HUES64 (cell line): Measurements from ENCODE around the gene LYPD4. TPM values are rescaled to one million over a fixed set of nuclear protein-coding genes. Genes with fewer than 3 reads are reported as not detected.

ENCODE experiments used
- H3K27ac ChIP-seq: 2 replicates; pipeline ENCODE4 v1.7.0; 2013; ENCODE audit warnings: low read depth, low read length, inconsistent platforms
- H3K27me3 ChIP-seq: 2 replicates; pipeline ENCODE4 v1.6.1; 2013; ENCODE audit warnings: mild to moderate bottlenecking, low read length; ENCODE audit not compliant: insufficient read depth
- H3K36me3 ChIP-seq: 2 replicates; pipeline ENCODE4 v1.6.1; 2013; ENCODE audit warnings: mild to moderate bottlenecking, low read length; ENCODE audit not compliant: insufficient read depth
- H3K4me1 ChIP-seq: 2 replicates; pipeline ENCODE4 v1.6.1; 2013; ENCODE audit warnings: mild to moderate bottlenecking, low read length, moderate library complexity; ENCODE audit not compliant: insufficient read depth
- H3K4me3 ChIP-seq: 2 replicates; pipeline ENCODE4 v1.5.1; 2013; ENCODE audit warnings: mild to moderate bottlenecking, low read length, moderate library complexity
- H3K9ac ChIP-seq: 2 replicates; pipeline ENCODE4 v1.6.1; 2013; ENCODE audit warnings: mild to moderate bottlenecking, low read depth, low read length
- H3K9me3 ChIP-seq: 2 replicates; pipeline ENCODE4 v1.6.1; 2013; ENCODE audit warnings: low read depth, low read length; ENCODE audit not compliant: insufficient read depth
- WGBS: fragments of 150-250, 120-280 bp; methylation state at CpG from one replicate; pipeline ENCODE4 v1.1.7; 2013; ENCODE audit warnings: missing lambda C conversion rate; 5-methylcytosine and 5-hydroxymethylcytosine counted together
- polyA plus RNA-seq, 2 experiments: library from polyadenylated mRNA; stranded (reverse); fragments of 50-300 nt; gene quantifications; one replicate each; pipeline ENCODE4 v1.2.3, GENCODE V29; 2013

The LYPD4 gene, protein sequence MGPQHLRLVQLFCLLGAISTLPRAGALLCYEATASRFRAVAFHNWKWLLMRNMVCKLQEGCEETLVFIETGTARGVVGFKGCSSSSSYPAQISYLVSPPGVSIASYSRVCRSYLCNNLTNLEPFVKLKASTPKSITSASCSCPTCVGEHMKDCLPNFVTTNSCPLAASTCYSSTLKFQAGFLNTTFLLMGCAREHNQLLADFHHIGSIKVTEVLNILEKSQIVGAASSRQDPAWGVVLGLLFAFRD
- not detected for polyA plus RNA-seq (2013, experiment 1 of 2)
- not detected for polyA plus RNA-seq (2013, experiment 2 of 2)

GRCh38 chr19:41844601-41845000 is at the start of gene LYPD4:
LYPD4 (minus strand) TSS chr19:41844683; CDS start chr19:41839285, 5,398 bp downstream.
- no peak within 1 kb of the TSS for H3K4me3 ChIP-seq
- no peaks in the 10 kb centered on the region for H3K36me3 ChIP-seq
- no peak within 1 kb of the TSS for H3K9ac ChIP-seq
- no peaks in the 10 kb centered on the region for H3K9me3 ChIP-seq
- WGBS = 86% methylated on average over 30 of the region's 30 CpGs
- no peaks in the 10 kb centered on the region for H3K4me1 ChIP-seq
- no peaks in the 10 kb centered on the region; the same call in 1 of the 2 replicates for H3K27me3 ChIP-seq
- no peak within 1 kb of the TSS for H3K27ac ChIP-seq

DNA sequence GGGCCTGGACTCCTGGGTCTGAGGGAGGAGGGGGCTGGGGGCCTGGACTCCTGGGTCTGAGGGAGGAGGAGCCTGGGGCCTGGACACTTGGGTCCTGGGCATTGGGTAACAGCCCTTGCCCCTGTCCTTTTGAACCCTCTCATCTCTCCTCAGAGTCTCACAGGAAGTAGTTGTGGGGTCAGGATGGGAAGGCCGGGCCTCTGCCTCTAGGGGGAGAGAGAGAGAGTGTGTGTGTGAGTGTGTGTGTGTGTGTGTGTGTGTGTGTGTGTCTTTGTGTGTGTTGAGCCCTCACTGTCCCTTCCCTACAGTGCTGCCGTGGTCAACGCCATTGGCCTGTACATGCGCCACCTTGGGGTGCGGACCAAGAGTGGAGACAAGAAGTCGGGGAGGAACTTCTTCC is 49.4 kb upstream of the LYPD4 start:
- Histone ChIP-seq H3K4me1 (peaks cover 8% of the 10 kb centered on the region; the same call in 1 of the 2 replicates), H3K9ac (no peak overlapping the region), H3K4me3 (no peak overlapping the region), H3K27ac (no peak overlapping the region), H3K36me3 (peaks cover 28% of the 10 kb centered on the region), H3K27me3 (no peaks in the 10 kb centered on the region), H3K9me3 (no peaks in the 10 kb centered on the region)
- 83% methylated on average over 6 of the region's 6 CpGs for WGBS

GRCh38 chr19:41892173-41892902 is 47.9 kb upstream of the LYPD4 start:
- no peaks in the 10 kb centered on the region for H3K27me3 ChIP-seq
- peaks cover 17% of the 10 kb centered on the region for H3K36me3 ChIP-seq
- no peak overlapping the region for H3K9ac ChIP-seq

GRCh38 chr19:41890936-41891335 is 46.5 kb upstream of the LYPD4 start:
- peaks cover 17% of the 10 kb centered on the region for H3K36me3 ChIP-seq
- no peak overlapping the region for H3K4me3 ChIP-seq
- H3K9me3 ChIP-seq = no peaks in the 10 kb centered on the region
- peaks cover 21% of the 10 kb centered on the region for H3K4me1 ChIP-seq
- H3K9ac ChIP-seq = no peak overlapping the region
- H3K27me3 ChIP-seq = no peaks in the 10 kb centered on the region
- H3K27ac ChIP-seq = no peak overlapping the region
- 96% methylated on average over 3 of the region's 4 CpGs for WGBS

More at GRCh38 chr19:41892173-41892902, 47.9 kb upstream of the LYPD4 start:
- WGBS = 93% methylated on average over 34 of the region's 34 CpGs
- no peak overlapping the region for H3K4me3 ChIP-seq
- no peaks in the 10 kb centered on the region for H3K9me3 ChIP-seq
- no peak overlapping the region for H3K27ac ChIP-seq
- H3K4me1 ChIP-seq = peaks cover 18% of the 10 kb centered on the region

GRCh38 chr19:41889896-41890295 is 45.4 kb upstream of the LYPD4 start:
- Histone ChIP-seq H3K9me3 (no peaks in the 10 kb centered on the region), H3K4me1 (peaks cover 17% of the 10 kb centered on the region), H3K36me3 (peaks cover 11% of the 10 kb centered on the region), H3K27ac (no peak overlapping the region), H3K27me3 (no peaks in the 10 kb centered on the region), H3K4me3 (no peak overlapping the region), H3K9ac (no peak overlapping the region)
- WGBS = 94% methylated on average over 8 of the region's 8 CpGs

GRCh38 chr19:41888926-41889325 is 44.4 kb upstream of the LYPD4 start:
- no peak overlapping the region for H3K27ac ChIP-seq
- peaks cover 11% of the 10 kb centered on the region for H3K36me3 ChIP-seq
- no peak overlapping the region for H3K4me3 ChIP-seq
- no peaks in the 10 kb centered on the region for H3K9me3 ChIP-seq
- H3K4me1 ChIP-seq = peaks cover 17% of the 10 kb centered on the region
- H3K27me3 ChIP-seq = no peaks in the 10 kb centered on the region
- 93% methylated on average over 12 of the region's 12 CpGs for WGBS
- H3K9ac ChIP-seq = no peak overlapping the region

- H3K36me3 ChIP-seq = peaks cover 11% of the 10 kb centered on the region
- 0 out of 2 replicates have a peak overlapping the region, but pooled peaks have one; percentile 2 for H3K4me3 ChIP-seq
- H3K4me1 ChIP-seq = peaks cover 17% of the 10 kb centered on the region
- peaks cover 8% of the 10 kb centered on the region for H3K27me3 ChIP-seq
- WGBS = 32% methylated on average over 10 of the region's 17 CpGs
- H3K27ac ChIP-seq = peak overlapping the region; percentile 71
- no peaks in the 10 kb centered on the region for H3K9me3 ChIP-seq
- peak overlapping the region; percentile 37 for H3K9ac ChIP-seq
These were observed 43.4 kb upstream of the LYPD4 start for GRCh38 chr19:41887711-41888382.

DNA sequence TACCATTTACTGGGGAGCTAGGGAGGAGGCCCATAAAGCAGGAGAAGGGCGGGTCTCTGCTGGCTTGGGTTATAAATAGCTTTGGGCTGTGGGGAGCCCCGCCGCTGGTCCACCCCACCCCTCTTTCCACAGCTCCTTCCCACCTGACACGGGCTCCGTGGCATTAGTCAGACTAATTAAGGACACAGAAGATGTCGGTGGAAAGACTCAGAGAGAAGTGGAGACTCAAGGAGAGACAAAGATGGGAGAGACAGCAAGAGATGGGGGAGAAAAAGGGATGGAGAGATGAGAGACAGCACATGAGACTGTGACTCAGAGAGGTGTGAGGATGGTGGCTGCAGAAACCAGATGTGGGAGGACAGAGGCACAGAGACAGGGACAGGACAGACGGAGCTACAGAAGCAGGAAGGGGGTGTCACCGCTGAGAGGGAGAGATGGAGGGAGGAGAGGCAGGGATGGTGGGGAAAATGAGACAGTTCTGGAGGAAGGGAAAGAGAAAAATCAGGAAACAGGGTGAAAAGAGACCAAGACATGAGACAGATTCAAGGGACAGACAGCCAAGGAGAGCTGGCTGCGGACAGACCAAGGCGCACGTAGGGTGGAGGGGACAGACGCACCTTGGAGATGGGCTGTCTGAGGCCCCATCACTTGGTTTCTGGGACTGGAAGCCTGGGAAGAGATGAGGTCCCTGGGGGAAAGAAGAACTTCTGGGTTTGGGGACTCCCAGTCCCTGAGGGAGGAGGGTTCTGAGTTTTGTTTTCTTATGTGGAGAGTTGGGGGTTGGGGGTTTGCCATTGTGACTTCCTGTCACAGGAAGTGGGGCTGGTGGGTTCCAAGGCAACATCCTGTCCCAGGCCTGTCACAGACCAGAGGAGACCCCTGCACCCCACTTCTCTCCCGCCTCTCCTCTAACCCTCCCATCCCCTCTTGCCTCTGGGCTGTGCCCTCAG is 42.6 kb upstream of the LYPD4 start:
- Histone ChIP-seq H3K4me1 (peaks cover 17% of the 10 kb centered on the region), H3K9ac (peak overlapping the region; percentile 37; the same call in 1 of the 2 replicates), H3K27me3 (peaks cover 16% of the 10 kb centered on the region), H3K4me3 (0 out of 2 replicates have a peak overlapping the region, but pooled peaks have one; percentile 9), H3K27ac (peak overlapping the region; percentile 71), H3K9me3 (no peaks in the 10 kb centered on the region), H3K36me3 (peaks cover 11% of the 10 kb centered on the region)
- 75% methylated on average over 10 of the region's 13 CpGs for WGBS

DNA sequence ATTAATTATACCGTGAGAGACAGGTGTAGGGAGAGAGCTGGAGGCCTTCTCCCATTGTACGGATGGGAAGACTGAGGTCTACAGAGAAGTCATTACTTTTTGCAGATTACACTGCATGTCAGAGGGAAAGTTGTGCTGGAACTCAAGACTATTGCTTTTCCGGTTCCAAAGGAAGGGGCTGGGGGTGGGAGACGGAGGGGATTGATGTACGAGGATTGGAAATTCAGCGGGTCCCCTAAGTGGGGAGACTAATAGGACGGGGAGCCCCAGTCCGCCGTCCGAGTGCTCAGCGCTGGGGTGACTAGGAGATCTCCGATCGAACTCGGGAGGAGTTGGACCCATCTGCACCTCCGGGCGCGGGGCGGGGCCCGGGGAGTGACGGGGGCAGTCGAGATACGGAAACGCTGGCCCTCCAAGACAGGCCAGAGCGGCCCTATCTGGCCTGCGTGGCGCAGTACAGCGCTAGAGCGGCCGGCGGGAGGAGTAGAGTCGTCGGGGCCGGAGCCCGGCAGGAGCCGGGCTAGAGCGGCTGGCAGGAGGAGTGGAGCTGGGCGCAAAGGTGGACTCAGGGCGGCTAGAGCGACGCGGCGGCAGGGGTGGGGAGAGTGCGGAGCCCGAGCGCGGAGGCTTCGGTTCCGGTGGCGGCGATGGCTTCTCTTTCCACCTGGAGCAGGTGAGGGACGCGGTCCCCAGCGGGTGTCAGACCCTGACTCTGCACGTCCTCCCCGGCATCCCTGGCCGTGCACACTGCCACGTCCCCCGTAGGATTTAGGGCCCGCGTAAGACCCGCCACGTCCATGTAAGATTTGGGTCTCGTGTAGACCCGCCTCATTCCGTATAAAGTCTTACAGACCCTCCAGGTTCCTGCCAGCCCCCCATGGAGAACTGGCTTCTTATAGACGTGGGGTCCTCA is 39.6 kb upstream of the LYPD4 start:
- Histone ChIP-seq H3K27me3 (peaks cover 29% of the 10 kb centered on the region), H3K4me3 (peak overlapping the region; percentile 90), H3K9ac (peak overlapping the region; percentile 86), H3K4me1 (peaks cover 17% of the 10 kb centered on the region), H3K9me3 (no peaks in the 10 kb centered on the region), H3K36me3 (peaks cover 2% of the 10 kb centered on the region), H3K27ac (no peak overlapping the region; the same call in 1 of the 2 replicates)
- WGBS = under 1% methylated on average over 66 of the region's 66 CpGs
